HL-60/S4 treated with phorbol 12-myristate 13-acetate at 8.2 ng/mL for 4 days and 3 days (cell line): ENCODE data around the gene RGL2.
"Not testable (repeated sequence)": the region's sequence is repeated elsewhere in the genome, so short reads cannot be mapped to it uniquely, and the experiment has no call there.

Source experiments
- in situ Hi-C: fragments of 300-500 bp; cut with MboI; formaldehyde crosslinking; loops from 2 replicates; pipeline ENCODE4 v1.15.0; 2022; ENCODE audit warnings: low sequenced_read_pairs

Gene RGL2

DNA sequence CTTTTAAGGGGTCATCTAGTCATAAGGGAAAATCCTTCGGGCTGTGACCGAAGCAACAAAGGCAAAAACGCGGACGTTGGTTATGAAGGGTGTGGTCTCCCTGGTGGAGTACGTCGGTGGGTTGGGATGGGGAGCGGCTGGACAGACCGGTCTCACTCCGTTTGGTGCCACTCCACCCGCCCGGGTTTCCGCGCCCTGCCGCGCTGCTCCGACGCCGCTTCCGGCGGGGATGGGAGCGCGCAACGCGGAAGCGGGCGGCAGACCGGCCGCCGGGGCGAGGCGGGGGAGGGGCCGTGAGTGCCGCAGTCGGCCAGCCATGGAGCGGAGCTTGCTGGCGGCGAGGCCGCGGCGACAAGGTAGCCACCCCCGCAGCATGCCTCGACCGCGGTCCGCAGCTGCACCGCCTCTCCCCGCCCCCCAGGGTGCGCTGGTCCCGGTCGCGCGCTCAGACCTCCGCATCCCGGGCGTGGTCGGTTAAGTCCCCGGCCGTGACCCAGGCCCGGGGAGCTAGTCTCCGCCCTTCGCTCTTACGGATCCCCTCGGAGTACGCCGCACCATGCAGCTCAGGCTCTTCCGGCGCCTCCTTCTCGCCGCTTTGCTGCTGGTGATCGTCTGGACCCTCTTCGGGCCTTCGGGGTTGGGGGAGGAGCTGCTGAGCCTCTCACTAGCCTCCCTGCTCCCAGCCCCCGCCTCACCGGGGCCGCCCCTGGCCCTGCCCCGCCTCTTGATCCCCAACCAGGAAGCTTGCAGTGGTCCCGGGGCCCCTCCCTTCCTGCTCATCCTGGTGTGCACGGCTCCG, 21.7 kb downstream of the RGL2 start, which contains the start of gene B3GALT4:
Gene B3GALT4, plus strand, starts transcription at position 260 of the 799 bp plus-strand sequence. Its CDS starts 297 bp downstream, at position 557.
- in situ Hi-C loops = no loop called here

DNA sequence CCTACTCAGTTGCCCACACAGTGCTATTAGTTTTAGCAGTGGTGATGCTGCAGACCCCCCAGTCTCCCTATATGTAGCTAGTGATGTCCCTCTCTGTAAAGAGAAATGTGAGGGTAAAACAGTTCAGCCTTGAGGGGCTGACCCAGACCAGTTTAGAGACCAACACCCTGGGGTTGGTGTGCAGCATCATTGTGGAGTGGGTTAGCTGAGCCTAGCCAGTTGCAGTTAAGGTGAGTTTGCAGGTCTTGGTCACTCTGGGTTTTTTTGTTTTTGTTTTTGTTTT, 22.2 kb downstream of the RGL2 start:
- in situ Hi-C loops = no loop called here

DNA sequence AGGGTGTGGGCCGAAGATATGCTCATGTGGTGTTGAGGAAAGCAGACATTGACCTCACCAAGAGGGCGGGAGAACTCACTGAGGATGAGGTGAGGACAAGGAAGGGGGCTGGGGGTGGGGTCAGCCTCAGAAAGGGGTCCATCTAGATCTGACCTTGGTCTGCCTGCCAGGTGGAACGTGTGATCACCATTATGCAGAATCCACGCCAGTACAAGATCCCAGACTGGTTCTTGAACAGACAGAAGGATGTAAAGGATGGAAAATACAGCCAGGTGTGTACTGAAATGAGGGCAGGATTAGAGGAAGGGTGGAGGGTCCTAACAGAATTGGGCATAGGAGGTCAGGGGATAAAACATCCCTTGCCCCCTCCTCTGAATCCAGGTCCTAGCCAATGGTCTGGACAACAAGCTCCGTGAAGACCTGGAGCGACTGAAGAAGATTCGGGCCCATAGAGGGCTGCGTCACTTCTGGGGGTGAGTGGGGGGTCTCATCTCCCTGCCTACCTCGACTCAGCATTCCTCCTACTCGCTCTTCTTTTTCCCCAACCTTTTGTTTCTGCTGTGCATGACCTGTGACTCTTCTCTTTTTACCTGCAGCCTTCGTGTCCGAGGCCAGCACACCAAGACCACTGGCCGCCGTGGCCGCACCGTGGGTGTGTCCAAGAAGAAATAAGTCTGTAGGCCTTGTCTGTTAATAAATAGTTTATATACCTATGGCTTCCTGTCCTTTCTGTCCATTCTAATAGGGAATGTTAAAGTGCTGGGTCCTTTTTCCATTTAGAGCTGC, 22.8 kb downstream of the RGL2 start:
- in situ Hi-C loops = not testable (repeated sequence)

DNA sequence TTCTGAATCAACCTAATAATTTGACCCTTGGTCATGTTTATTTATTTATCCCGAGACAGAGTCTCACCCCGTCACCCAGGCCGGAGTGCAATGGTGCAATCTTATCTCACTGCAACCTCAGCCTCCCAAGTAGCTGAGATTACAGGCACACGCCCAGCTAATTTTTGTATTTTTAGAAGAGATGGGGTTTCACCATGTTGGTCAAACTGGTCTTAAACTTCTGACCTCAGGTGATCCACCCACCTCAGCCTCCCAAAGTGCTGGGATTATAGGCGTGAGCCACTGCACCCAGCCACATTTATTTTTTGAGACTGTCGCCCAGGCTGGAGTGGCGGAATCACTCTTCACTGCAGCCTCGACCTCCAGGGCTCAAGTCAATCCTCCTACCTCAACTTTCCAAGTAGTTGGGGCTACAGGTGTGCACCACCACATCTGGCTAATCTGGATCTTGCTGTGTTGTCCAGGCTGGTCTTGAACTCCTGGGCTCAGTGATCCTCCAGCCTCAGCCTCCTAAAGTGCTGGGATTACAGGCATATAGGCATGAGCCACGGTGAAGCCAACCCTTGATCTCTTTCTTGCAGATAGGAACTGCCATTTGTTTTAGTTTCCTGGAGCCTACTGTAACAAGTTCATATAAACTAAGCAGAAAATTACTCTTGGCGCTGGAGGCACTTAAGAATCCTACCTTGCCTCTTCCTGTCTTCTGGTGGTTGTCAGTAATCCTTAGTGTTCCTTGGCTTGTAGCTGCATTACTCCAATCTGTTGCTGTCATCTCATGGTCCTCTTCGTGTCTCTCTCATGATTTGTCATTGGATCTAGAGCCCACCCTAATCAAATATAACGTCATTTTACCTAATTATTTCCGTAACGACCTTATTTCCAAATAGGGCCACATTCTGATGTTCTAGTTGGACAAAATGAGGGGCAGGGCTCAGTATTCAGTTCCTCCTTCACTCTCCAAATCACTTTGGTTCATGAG, 24.5 kb downstream of the RGL2 start:
- in situ Hi-C loops = no loop called here

DNA sequence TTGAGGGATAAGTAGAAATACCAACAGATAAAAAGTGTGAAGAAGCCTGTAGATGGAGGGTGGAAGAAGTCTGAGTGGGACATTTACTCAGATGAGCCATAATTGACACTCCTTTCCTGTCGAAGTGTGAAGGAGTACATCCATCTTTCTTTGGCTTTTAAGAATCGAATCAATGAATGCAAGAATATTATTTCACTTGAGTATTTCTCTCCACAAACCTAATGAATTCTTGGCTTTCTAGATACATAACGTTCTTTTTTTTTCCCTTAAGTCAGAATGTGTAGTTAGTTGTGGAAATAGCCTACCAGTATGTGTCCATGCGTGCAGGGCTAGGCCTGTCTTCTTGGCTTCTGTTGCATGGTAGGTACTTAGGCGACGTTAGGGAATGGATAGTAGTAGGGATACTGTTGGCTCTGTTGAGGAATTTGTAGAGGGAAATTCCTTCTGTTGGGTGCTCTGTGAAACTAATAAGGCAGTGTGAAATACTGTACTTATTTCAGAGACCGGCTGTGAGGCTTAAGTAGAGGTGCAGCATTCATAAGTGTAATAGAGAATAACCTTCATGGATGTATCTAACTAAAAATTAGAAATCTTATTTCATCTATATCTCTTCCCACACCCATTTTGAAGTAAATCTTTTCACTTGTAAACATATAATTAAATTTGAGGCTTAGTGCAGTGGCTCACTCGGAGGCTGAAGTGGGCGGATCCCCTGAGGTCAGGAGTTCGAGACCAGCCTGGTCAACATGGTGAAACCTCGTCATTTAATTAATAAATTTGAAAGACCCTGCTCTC, 25.4 kb downstream of the RGL2 start:
- in situ Hi-C loops = no loop called here

DNA sequence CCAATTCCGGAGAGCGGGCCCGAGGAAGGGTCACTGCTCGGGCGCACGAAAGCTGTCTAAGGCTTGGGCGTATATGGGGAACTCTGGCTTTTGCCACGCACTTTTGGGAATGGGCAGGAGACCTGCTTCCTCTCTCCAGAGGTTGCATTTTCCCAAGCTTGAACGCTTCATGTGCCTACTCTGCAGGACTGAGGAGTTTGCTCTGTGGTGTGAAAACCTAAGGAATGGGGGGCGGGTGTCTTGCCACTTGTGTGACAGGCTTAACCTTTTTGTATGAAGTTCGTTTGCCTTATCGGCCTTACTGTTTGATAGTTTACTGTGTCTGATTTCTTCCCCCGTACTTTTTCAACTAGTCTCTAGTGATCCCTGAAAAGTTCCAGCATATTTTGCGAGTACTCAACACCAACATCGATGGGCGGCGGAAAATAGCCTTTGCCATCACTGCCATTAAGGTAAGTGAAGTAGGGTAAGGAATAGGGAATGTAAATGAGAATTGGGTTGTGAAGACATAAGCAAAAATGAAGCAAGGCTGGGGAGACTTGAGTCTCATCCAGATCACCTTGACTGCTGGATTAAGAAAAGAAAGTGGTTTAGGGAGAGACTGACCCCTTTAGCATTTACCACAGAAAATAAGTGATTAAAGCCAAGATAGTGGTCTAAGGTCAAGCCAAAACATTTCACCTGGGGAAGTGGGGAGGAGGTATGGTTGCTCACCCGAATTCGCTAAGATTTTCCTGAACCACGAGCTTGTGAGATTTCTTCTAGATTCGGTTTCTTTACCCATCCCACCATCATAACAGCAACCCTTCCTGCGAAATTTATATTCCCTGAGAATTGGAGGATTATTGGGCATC, 26.2 kb downstream of the RGL2 start:
- in situ Hi-C loops = no loop called here

DNA sequence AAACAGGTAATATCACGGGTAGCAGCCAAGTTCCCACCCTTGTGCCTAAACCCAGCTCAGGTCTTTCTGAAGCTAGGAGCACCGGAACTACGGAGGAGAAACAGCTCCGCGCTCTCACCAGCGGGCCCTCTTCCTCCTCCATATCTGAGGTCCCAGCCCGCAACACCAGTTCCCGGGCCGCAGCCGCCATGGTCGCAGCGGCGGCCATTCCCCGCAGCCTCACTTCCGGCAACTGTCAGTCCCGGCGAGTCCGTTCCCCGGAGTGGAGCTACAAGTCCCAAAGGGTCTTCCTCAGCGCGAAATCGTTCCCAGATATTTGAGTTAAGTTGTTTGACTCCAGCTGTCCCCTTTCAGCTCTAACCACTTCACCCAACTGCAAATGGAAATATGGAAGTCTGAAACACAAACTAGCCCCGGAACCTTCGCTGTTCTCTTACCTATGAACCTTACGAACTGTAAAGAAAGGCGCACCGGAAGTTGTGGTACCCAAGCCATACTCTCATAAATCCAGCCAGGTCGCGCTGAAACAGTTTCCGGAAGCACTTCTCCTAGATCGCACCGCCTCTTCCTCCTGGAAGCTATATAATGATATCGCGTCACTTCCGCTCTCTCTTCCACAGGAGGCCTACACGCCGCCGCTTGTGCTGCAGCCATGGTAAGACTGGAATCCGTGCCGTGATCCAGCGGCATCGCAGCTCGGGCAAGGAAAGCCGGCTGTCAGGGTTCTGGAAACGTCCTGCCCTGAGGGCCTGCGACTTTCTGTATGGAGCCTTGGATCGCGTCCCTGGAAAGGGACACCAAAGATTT, 27.1 kb downstream of the RGL2 start, which contains the start of the genes RPS18 and VPS52:
Gene RPS18, plus strand, starts transcription at position 608 of the 807 bp plus-strand sequence. Its CDS starts 45 bp downstream, at position 653.
Gene VPS52, minus strand, starts transcription at position 409 of the 807 bp plus-strand sequence. Its CDS starts 201 bp downstream, at position 208.
- in situ Hi-C loops = no loop called here

DNA sequence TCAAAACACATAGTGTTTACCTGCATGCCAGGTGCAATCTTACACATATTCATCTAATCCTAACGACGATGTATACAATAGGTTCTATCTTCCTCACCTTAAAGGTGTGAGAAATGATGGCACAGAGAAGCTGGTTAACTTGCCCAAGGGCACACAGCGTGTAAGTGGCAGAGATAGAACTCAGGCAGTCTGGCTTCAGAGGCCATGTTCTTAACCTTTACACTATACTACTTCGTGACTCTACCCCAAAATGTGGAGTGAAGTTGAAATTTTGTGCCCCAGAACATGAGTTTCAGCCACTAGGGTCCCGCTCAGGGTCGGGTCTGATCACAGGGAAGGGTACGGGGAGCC, 27.6 kb downstream of the RGL2 start:
- in situ Hi-C loops = no loop called here

DNA sequence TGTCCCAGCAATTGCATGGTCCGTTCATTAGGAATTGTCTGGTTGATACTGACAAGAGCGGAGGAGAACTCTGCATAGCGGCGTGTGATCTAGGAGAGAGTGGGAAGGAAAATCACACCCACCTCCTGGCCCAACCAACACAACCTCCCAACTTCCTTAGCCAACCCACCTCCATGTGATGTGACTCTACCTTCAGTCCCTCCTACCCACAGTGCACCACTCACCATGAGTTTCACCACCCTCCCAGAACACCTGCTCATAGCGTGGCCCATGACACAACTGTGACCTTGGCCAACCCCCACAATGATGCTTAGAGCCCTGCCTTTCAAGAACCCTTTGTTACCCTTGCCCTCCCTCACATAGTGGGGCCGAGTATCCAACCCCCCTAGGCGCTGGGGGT, 34.7 kb downstream of the RGL2 start:
- in situ Hi-C loops = no loop called here

DNA sequence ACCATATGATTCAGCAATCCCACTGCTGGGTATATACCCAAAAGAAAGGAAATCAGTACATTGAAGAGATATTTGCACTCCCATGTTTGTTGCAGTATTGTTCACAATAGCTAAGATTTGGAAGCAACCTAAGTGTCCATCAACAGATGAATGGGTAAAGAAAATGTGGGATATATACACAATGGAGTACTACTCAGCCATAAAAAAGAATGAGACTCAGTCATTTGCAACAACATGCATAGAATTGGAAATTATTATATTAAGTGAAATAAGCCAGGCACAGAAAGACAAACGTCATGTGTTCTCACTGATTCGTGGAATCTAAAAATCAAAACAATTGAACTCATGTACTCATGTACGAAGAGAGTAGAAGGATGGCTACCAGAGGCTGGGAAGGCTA, 36.3 kb downstream of the RGL2 start:
- in situ Hi-C loops = not testable (repeated sequence)

DNA sequence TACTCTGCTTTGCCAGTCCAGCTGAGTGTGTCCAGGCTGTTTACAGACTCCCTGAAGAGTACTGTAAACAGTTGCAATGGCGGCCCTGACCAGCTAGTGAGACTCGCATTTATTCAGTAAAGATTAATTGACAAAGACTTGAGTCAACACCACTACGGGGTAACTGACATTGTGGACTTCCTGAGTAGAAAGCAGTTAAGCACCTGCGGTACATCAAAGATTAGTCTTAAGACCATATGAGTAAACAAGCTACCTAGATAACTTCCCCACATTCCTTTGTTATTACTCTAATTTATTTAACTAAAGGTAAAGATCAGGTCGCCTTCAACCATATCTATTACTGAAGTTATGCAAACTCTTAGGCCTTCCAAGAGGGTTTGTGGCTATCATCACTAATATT, 39.7 kb downstream of the RGL2 start:
- in situ Hi-C loops = no loop called here

DNA sequence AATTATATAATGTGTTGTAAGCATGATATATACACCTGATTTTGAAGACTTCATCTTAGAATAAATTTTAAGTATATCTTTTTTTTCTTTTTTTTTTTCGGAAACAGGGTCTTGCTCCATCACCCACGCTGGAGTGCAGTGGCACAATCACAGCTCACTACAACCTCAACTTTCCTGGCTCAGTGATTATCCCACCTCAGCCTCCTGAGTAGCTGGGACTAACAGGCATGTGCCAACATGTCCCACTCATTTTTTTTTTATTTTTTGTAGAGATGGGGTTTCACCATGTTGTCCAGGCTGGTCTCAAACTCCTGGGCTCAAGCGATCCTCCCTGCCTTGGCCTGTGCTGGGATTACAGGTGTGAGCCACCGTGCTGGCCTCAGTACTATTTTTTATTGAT, 44.2 kb downstream of the RGL2 start:
- in situ Hi-C loops = no loop called here

DNA sequence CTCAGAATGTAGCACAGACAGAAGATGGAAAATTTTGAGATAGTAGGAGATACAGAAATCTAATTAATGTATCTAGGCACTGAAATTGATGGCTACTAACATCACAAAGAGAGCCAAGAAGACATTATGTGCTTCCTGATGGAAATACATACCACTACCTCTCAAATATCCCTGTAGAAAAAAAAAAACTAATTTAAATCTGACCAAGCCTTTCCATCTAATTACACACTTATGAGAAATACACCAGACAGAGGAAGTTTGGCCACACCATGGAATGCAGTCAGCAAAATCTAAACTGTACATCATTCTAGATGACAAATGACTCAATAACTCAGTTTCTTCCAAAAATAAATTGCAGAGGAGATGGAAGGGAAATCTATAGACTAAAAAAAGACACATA, 46.0 kb downstream of the RGL2 start:
- in situ Hi-C loops = no loop called here

DNA sequence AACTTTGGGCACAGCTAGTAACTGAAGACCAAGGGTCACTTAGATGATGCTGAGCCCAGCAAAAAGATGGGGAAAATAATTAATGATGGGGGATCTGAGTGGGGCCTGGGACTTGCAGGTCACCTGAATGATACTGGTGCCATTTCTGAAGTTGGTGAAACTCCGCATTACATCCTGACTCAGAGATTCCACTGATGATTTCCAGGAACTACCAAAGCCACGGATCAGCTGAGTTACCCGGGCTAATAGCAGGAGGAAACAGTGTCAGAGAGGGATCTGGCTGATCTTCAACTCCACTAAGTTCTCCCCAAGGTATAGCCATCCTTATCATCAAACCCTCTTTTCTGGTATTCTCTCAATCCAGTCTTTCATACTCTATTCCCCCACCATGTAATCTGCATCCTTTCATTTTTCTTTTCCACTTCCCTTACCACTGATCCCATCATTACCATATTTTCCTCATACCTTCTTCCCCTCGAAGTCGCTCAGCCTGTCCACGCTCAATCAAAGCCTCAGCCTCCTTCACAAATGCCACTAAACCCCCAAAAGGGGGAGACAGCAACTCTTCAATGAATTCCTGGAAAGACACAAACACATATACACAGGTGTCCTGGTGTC, 47.2 kb downstream of the RGL2 start:
- in situ Hi-C loops = no loop called here

DNA sequence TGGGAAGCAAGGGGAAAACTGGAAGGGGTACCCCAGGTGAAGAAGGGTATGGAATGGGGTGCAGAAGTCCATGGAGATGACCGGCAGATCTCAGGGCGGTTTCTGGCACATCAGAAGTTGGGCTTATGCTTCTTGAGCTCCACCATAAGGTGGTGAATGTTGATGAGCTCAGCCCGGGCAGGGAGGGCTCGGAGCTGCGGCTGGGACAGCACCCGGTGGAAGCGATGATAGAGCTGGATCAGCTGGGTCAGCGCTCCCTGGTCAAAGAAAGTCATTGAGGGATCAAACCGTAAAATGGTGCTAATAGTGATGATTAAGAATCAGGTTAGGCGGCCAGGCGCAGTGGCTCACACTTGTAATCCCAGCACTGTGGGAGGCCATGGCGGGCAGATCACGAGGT, 48.0 kb downstream of the RGL2 start:
- in situ Hi-C loops = no loop called here

DNA sequence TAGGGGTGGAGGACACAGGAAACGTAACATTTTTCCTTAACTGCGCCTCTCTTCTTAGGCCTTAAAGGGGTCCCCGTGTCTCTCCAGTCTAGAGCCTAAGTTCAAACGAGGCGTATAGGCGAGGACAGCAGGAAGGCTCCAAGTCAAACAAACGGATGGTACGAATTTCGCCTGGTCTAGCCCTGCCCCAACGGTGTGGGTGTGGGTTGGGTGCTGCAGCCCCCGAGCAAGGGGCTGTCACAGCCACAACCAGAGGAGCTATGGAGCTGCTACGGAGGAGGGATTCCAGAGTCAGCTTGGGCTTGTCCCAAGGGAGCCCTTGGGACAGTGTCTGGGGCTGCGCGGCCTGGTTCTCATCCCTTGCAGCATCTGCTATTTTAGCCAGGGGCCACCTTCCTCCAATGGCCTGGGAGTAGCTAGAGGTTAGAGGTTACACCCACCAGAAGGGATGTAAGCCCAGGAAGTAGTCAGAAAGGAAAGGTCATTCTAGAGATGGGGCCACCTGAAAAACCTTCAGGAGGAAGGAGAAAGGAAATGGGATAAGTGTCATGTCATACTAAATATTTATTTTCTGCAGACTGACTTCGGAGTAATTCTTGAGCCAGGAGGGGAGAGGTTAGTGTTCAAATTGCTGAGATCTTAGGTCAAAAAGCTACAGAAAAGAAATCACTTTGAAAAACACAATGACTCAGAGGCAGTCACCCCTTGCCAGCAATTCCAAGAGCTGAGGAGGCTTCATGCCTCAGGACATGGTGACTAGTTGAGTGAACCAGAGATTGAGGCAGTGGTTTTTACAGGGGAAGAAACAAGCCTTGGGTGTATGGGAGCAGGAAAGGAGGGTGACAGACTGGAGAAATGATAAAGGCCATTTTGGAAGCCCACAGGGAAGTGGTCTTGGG, 48.8 kb downstream of the RGL2 start:
- in situ Hi-C loops = no loop called here
